ENCODE data around the gene BANK1. TPM values are rescaled to one million over a fixed set of nuclear protein-coding genes. Genes with fewer than 3 reads are reported as not detected.

Gene BANK1
- total RNA-seq, 2 experiments from 2014 or later, result 0.20 to 0.22 TPM

- no peak overlapping the region for H3K4me3 Mint-ChIP-seq
- ATAC-seq (ENCODE audit: poor library complexity), result no peak
- H3K9me3 ChIP-seq (ENCODE audit: control insufficient read depth in 1 of 2, insufficient read depth in 1 of 2, low read length in 2 of 2), result no peaks in the 10 kb centered on the region
- no peak for TF ChIP-seq CTCF (IDR thresholded peaks at IDR 0.05)
- ChIA-PET CTCF (no interaction called here), POLR2A (no interaction called here)
- no peak overlapping the region for H3K27ac Mint-ChIP-seq
- H3K36me3 ChIP-seq (ENCODE audit: insufficient read depth, low read length), result no peaks in the 10 kb centered on the region
- no peaks in the 10 kb centered on the region for H3K36me3 Mint-ChIP-seq (ENCODE audit: low read depth)
- H3K27ac ChIP-seq (ENCODE audit: low read depth in 1 of 2, low read length in 2 of 2), result no peak overlapping the region
- intact Hi-C loops (cut with DNase I, micrococcal nuclease), result no loop called here
- no peaks in the 10 kb centered on the region for H3K4me1 Mint-ChIP-seq (ENCODE audit: low read depth)
- DNase-seq, result no peak
- no peaks in the 10 kb centered on the region for H3K27me3 ChIP-seq (ENCODE audit: control insufficient read depth in 1 of 2, insufficient read depth in 2 of 2, low read length in 2 of 2)
- no peaks in the 10 kb centered on the region for H3K4me1 ChIP-seq (ENCODE audit: insufficient read depth, low read length)
- H3K9me3 Mint-ChIP-seq, result no peaks in the 10 kb centered on the region
- no peak overlapping the region for H3K4me3 ChIP-seq (ENCODE audit: low read length)
- no peaks in the 10 kb centered on the region for H3K27me3 Mint-ChIP-seq
Observed at GRCh38 chr4:101761405-101761804, 29.1 kb upstream of the BANK1 start.

GRCh38 chr4:101762025-101762424, 28.5 kb upstream of the BANK1 start:
- ChIA-PET CTCF (no interaction called here), POLR2A (no interaction called here)
- intact Hi-C loops (cut with DNase I, micrococcal nuclease), result no loop called here
- H3K27ac Mint-ChIP-seq, result no peak overlapping the region
- H3K27ac ChIP-seq (ENCODE audit: low read depth in 1 of 2, low read length in 2 of 2), result no peak overlapping the region
- no peak for TF ChIP-seq CTCF (IDR thresholded peaks at IDR 0.05)
- peaks cover 2% of the 10 kb centered on the region for H3K9me3 Mint-ChIP-seq
- DNase-seq (no peak), ATAC-seq (ENCODE audit: poor library complexity) (no peak)
- no peaks in the 10 kb centered on the region for H3K36me3 ChIP-seq (ENCODE audit: insufficient read depth, low read length)
- no peaks in the 10 kb centered on the region for H3K27me3 ChIP-seq (ENCODE audit: control insufficient read depth in 1 of 2, insufficient read depth in 2 of 2, low read length in 2 of 2)
- no peak overlapping the region for H3K4me3 ChIP-seq (ENCODE audit: low read length)
- H3K4me1 ChIP-seq (ENCODE audit: insufficient read depth, low read length), result no peaks in the 10 kb centered on the region
- no peaks in the 10 kb centered on the region for H3K36me3 Mint-ChIP-seq (ENCODE audit: low read depth)
- no peak overlapping the region for H3K4me3 Mint-ChIP-seq
- H3K27me3 Mint-ChIP-seq, result no peaks in the 10 kb centered on the region
- H3K9me3 ChIP-seq (ENCODE audit: control insufficient read depth in 1 of 2, insufficient read depth in 1 of 2, low read length in 2 of 2), result peaks cover 0 to under 1% of the 10 kb centered on the region in 2 experiments
- H3K4me1 Mint-ChIP-seq (ENCODE audit: low read depth), result no peaks in the 10 kb centered on the region

DNA sequence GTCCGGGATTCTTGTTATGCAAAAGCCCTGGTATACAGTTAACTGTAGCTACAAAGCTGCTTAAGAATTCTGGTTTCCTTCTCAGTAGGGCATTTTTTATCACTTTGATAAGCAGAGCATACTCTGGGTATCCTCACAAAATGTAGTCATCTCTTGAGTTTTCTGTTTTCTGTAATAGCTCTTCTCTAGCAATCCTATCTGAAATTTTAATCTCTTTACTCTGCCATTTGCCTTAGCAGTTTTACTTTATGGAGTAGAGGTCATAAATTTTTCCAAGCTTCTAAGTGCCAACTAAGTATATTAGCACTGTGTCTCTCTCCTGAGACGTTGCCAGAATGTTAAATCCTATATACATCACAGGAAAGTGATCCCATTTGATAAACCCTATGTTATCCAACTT, 28.0 kb upstream of the BANK1 start:
- Histone ChIP-seq H3K27ac (ENCODE audit: low read depth in 1 of 2, low read length in 2 of 2) (no peak overlapping the region), H3K27me3 (ENCODE audit: control insufficient read depth in 1 of 2, insufficient read depth in 2 of 2, low read length in 2 of 2) (no peaks in the 10 kb centered on the region), H3K36me3 (ENCODE audit: insufficient read depth, low read length) (no peaks in the 10 kb centered on the region), H3K4me3 (ENCODE audit: low read length) (no peak overlapping the region), H3K4me1 (ENCODE audit: insufficient read depth, low read length) (no peaks in the 10 kb centered on the region), H3K9me3 (ENCODE audit: control insufficient read depth in 1 of 2, insufficient read depth in 1 of 2, low read length in 2 of 2) (peaks cover 0 to 6% of the 10 kb centered on the region in 2 experiments)
- no peak for ATAC-seq (ENCODE audit: poor library complexity)
- Mint-ChIP-seq H3K27ac (no peak overlapping the region), H3K4me3 (no peak overlapping the region), H3K4me1 (ENCODE audit: low read depth) (no peaks in the 10 kb centered on the region), H3K27me3 (no peaks in the 10 kb centered on the region), H3K36me3 (ENCODE audit: low read depth) (no peaks in the 10 kb centered on the region), H3K9me3 (peaks cover 5% of the 10 kb centered on the region)
- ChIA-PET POLR2A (no interaction called here), CTCF (no interaction called here)
- intact Hi-C loops (cut with DNase I, micrococcal nuclease), result no loop called here
- TF ChIP-seq CTCF (IDR thresholded peaks at IDR 0.05), result no peak
- DNase-seq, result no peak

Data from CD4-positive, alpha-beta T cell (primary cell).